Esophagus squamous epithelium (tissue), 5 donors: ENCODE data around the gene PARD3B. TPM values are rescaled to one million over a fixed set of nuclear protein-coding genes. Genes with fewer than 3 reads are reported as not detected.

Experiments
- DNase-seq: peaks from one replicate; lab custom pipeline; 2025; lab: John Stamatoyannopoulos, UW
- H3K27ac ChIP-seq, 4 donors: fragments of 200-600 bp; sonication (generic); one replicate each; pipeline ENCODE4 v1.5.1; 2016 to 2019; ENCODE audit warnings: mild to moderate bottlenecking in 1 of 4
- H3K27me3 ChIP-seq, 4 donors: fragments of 200-600 bp; sonication (generic); 1 replicate in 3 of 4; 2 replicates in 1 of 4; pipeline versions ENCODE4 v1.5.1 to v1.6.0; 2017 to 2021; ENCODE audit warnings: antibody characterized with exemption in 1 of 4
- H3K36me3 ChIP-seq, 3 donors: fragments of 200-600 bp; sonication (generic); one replicate each; pipeline ENCODE4 v1.5.1; 2016 to 2019
- H3K4me1 ChIP-seq, 3 donors: fragments of 200-600 bp; sonication (generic); one replicate each; pipeline ENCODE4 v1.5.1; 2017 to 2019
- H3K4me3 ChIP-seq, 4 donors: fragments of 200-600 bp; sonication (generic); 1 replicate in 3 of 4; 2 replicates in 1 of 4; pipeline ENCODE4 v1.5.1; 2016 to 2019; ENCODE audit warnings: mild to moderate bottlenecking in 2 of 4, moderate library complexity in 1 of 4
- H3K9me3 ChIP-seq, 3 donors: fragments of 200-600 bp; sonication (generic); one replicate each; pipeline ENCODE4 v1.5.1; 2016 to 2019
- CTCF ChIP-seq, 6 experiments: fragments of 450-650 bp in 4 of 6; fragments of 200-600 bp in 2 of 6; sonication (generic) in 2 of 6; IDR thresholded peaks; one replicate each; pipeline ENCODE4 v1.5.1; 2016 to 2019; ENCODE audit warnings: antibody characterized with exemption in 6 of 6, mild to moderate bottlenecking in 4 of 6, moderate library complexity in 4 of 6
- POLR2A ChIP-seq, 4 donors: fragments of 450-650 bp; IDR thresholded peaks; one replicate each; pipeline ENCODE4 v1.6.1; 2017; ENCODE audit warnings: antibody characterized with exemption in 4 of 4, mild to moderate bottlenecking in 4 of 4, moderate library complexity in 3 of 4
- WGBS, 2 donors: methylation state at CpG; one replicate each; pipeline ENCODE4 v1.1.5; 2018; 5-methylcytosine and 5-hydroxymethylcytosine counted together
- intact Hi-C: fragments of 100-400 bp; cut with DNase I; formaldehyde crosslinking; loops from one replicate; pipeline ENCODE4 v1.15.0; 2022
- total RNA-seq, 4 donors: library from RNA; depleted of rRNA; stranded (reverse); fragments of >200 nt; gene quantifications; one replicate each; pipeline ENCODE4 v1.1.0, GENCODE V29; 2016
- donor health status: DM: yes; HTN: yes; CAD: no.

PARD3B gene
- total RNA-seq, 4 donors from 2014 or later = 2.4 to 15.8 (median 4.3) TPM

- Histone ChIP-seq H3K27ac (no peak overlapping the region), H3K9me3 (no peaks in the 10 kb centered on the region), H3K4me1 (no peaks in the 10 kb centered on the region), H3K27me3 (no peaks in the 10 kb centered on the region), H3K4me3 (no peak overlapping the region), H3K36me3 (no peaks in the 10 kb centered on the region)
- WGBS, 2 donors = 92 to 93% methylated on average over 2 of the region's 2 CpGs
- DNase-seq = no peak
- no peak for TF ChIP-seq CTCF (IDR thresholded peaks at IDR 0.05)
- no peak for TF ChIP-seq POLR2A (IDR thresholded peaks at IDR 0.05)
- intact Hi-C loops = no loop called here
Measured at GRCh38 chr2:204573221-204573620, 27.9 kb downstream of the PARD3B start.

GRCh38 chr2:204574486-204574885 lies 29.2 kb downstream of the PARD3B start:
- H3K4me1 ChIP-seq = no peaks in the 10 kb centered on the region
- WGBS, 2 donors = 78 to 81% methylated on average over 4 of the region's 4 CpGs
- DNase-seq = no peak
- H3K36me3 ChIP-seq = no peaks in the 10 kb centered on the region
- H3K27me3 ChIP-seq = no peaks in the 10 kb centered on the region
- intact Hi-C loops = no loop called here
- TF ChIP-seq CTCF (IDR thresholded peaks at IDR 0.05) (no peak), POLR2A (IDR thresholded peaks at IDR 0.05) (no peak)
- H3K4me3 ChIP-seq = no peak overlapping the region
- no peak overlapping the region for H3K27ac ChIP-seq
- H3K9me3 ChIP-seq = no peaks in the 10 kb centered on the region

GRCh38 chr2:204575463-204575862 lies 30.2 kb downstream of the PARD3B start:
- no peak for TF ChIP-seq POLR2A (IDR thresholded peaks at IDR 0.05)
- no peak for TF ChIP-seq CTCF (IDR thresholded peaks at IDR 0.05)
- no peaks in the 10 kb centered on the region for H3K36me3 ChIP-seq
- WGBS, 2 donors = 54 to 63% methylated on average over 3 of the region's 3 CpGs
- intact Hi-C loops = no loop called here
- H3K27me3 ChIP-seq = no peaks in the 10 kb centered on the region
- H3K27ac ChIP-seq = no peak overlapping the region
- H3K4me1 ChIP-seq = no peaks in the 10 kb centered on the region
- H3K9me3 ChIP-seq = no peaks in the 10 kb centered on the region
- H3K4me3 ChIP-seq = no peak overlapping the region
- DNase-seq = no peak

GRCh38 chr2:204576362-204576979 lies 31.2 kb downstream of the PARD3B start:
- Histone ChIP-seq H3K9me3 (no peaks in the 10 kb centered on the region), H3K36me3 (no peaks in the 10 kb centered on the region), H3K4me3 (no peak overlapping the region), H3K27ac (no peak overlapping the region), H3K27me3 (no peaks in the 10 kb centered on the region), H3K4me1 (no peaks in the 10 kb centered on the region)
- intact Hi-C loops = no loop called here
- WGBS, 2 donors = 90 to 96% methylated on average over 6 of the region's 6 CpGs
- TF ChIP-seq POLR2A (IDR thresholded peaks at IDR 0.05) (no peak), CTCF (IDR thresholded peaks at IDR 0.05) (no peak)
- DNase-seq = no peak

- H3K36me3 ChIP-seq = no peaks in the 10 kb centered on the region
- H3K27me3 ChIP-seq = no peaks in the 10 kb centered on the region
- no peak overlapping the region for H3K27ac ChIP-seq
- DNase-seq = no peak
- no peaks in the 10 kb centered on the region for H3K9me3 ChIP-seq
- intact Hi-C loops = no loop called here
- 83 to 90% methylated on average over 11 of the region's 11 CpGs for WGBS, 2 donors
- no peak overlapping the region for H3K4me3 ChIP-seq
- no peaks in the 10 kb centered on the region for H3K4me1 ChIP-seq
- no peak for TF ChIP-seq POLR2A (IDR thresholded peaks at IDR 0.05)
- TF ChIP-seq CTCF (IDR thresholded peaks at IDR 0.05) = no peak
Measured at GRCh38 chr2:204578928-204579598, 33.8 kb downstream of the PARD3B start.
